IPS DF 19.7 (cell line): ENCODE measurements around the gene LGALSL.

Experiments
- DNase-seq: peaks from one replicate; pipeline ENCODE4 v3.0.0-alpha.2; 2013; ENCODE audit warnings: low read depth, low spot score

LGALSL gene

DNA sequence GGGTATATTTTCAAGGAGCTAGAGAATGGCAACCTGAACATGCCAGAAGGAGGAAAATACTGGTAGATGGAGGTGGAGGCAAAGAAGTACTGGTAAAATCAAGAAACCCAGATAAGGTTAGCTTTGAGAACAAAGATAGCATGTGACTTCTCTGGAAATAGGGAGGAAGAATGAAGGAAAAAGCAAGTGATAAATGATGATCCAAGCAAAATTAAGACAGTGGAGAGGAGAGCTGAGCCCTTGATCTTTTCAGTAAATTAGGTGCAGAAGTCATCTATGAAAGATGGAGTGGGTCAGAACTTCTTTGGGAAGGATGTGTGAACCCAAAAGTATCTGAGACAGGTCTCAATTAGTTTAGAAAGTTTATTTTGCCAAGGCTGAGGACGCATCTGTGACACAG, 44.5 kb downstream of the LGALSL start:
- DNase-seq: no peak

DNA sequence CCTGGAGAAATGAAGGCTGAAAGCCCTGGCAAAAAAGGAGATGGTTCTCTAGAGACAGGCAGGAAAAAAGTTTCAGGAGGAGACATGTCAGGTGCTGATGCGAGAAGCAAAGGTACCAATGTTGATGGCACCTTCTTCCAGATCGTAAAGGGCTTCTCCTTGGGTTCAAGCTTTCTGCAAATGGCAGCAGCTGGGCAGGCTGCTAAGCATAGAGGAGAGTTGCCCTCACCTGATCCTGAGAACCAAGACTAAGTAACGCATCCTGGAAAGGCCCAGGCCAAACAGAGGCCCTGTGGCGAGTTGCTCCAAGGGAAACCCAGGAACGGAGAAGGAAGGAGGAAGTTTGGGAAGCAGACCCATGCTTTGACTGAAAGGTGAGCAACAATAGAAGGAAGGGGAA, 46.6 kb downstream of the LGALSL start:
- no peak for DNase-seq

DNA sequence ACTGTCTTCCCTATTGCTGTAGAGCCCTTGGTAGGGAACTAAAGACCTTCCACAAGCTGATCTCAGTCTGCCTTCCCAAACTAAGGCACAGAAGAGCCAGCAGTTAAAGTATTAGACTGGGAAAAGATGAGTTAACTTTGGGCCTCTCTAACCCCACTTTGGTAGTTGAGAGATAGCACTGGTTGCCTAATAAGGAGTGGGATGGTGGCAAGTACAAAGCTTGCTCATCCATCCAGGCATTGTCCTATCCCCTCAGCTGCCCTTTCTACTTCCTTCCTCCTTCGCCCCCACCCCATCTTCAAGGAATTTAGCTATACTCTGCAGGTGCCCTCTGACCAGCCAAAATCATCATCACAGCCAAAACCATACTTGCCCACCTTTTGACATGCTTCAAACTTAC, 48.0 kb downstream of the LGALSL start:
- DNase-seq: no peak

DNA sequence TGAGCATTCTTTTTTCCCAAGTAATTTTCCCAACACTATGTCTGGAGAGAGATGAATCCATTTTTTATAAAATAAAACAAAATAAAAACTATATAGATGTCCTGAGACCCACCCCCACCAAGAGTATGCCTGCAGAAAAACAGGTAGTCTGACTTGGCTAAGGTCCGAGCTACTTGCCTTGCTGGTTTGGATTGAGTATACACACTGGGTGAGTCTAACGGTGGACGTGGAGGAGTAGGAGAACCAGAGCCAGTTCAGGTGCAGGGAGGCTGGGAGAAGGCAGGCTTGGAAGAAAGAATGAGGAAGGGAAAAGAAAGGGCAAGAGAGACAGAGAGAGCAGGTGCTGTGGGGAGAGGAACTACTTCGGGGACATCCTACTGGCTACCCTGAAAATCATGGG, 48.9 kb downstream of the LGALSL start:
- DNase-seq: no peak

DNA sequence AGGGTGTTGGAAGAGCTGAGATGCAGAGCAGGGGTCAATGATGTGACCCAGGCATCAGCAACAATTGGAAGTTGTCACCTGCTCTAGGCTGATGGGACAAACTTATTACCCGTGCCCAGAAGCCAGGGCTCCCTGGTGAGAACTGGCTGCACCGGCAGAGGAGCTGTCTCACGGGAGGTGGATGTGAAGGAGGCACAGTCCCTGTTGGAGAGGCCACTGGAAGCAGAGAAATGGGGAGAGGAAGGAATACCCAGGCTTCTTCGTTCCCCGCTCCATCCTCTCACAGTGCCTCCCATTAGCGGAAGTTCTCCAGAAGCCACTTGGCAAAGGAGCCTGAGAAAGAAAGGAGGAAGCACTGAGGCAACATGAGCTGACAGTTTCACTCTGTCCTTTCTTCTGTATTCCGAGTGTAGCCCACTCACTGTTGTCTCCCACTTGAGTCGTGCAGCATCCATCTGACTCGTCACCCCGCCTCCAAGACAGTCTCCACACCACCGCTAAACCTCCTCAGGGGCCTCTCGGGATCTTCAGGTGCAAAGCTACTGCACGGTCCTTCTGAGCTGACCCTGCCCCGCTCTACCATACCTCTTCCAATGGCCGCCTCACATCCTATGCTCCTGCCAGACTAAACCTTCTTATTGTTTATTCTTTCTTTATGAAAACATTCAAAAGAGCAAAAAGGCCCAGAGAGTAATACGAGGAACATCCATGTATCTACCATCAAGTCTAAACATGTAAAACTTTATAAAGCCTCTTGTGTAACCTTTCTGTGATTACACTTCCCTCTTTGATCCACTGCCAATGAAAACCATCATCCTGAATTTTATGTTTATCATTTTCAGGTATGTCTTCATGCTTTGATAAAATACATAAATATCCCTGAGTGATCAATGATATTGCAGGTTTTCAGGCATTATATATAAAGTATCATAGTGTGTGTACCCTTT, 51.1 kb downstream of the LGALSL start:
- no peak for DNase-seq

DNA sequence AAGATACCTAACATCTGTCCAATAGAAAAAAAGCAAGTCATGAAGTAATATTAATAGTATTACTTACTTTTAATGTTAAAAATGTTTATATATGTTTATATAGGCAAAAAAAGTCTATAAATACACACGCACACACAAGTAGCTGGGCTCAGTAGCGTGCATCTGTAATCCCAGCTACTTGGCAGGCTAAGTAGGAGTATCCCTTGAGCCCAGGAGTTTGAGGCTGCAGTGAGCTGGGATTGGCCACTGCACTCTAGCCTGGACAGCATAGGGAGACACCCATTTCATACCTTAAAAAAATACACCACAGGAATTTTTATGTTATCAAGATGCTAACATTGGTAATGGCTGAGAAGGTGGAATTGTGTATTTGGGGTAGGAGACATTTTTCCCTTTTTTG, 52.7 kb downstream of the LGALSL start:
- no peak for DNase-seq
